Activated CD4-positive, alpha-beta T cell treated with anti-CD3 and anti-CD28 coated beads, Interleukin-2, amount 10 ng/mL, durations not matched to agents 24 days and 14 days (primary cell): Measurements from ENCODE around the gene HPS4. TPM values are rescaled to one million over a fixed set of nuclear protein-coding genes. Genes with fewer than 3 reads are reported as not detected.
"Not testable (repeated sequence)": the region's sequence is repeated elsewhere in the genome, so short reads cannot be mapped to it uniquely, and the experiment has no call there.

Source experiments
- DNase-seq: peaks from one replicate; pipeline ENCODE4 v3.0.0; 2022
- H3K27ac Mint-ChIP-seq: one replicate; pipeline ENCODE4 v1.8.0; 2022; ENCODE audit warnings: mild to moderate bottlenecking, mixed read lengths
- H3K27me3 Mint-ChIP-seq: one replicate; pipeline ENCODE4 v1.8.0; 2022; ENCODE audit warnings: mixed read lengths
- H3K36me3 Mint-ChIP-seq: one replicate; pipeline ENCODE4 v1.8.0; 2022; ENCODE audit warnings: low read depth, mild to moderate bottlenecking, mixed read lengths
- H3K4me1 Mint-ChIP-seq: one replicate; pipeline ENCODE4 v1.8.0; 2021; ENCODE audit warnings: mixed read lengths
- H3K4me3 Mint-ChIP-seq: one replicate; pipeline ENCODE4 v1.8.0; 2022; ENCODE audit warnings: mild to moderate bottlenecking, moderate library complexity, mixed read lengths
- H3K9me3 Mint-ChIP-seq: one replicate; pipeline ENCODE4 v1.8.0; 2021; ENCODE audit warnings: mixed read lengths
- intact Hi-C: fragments of 100-400 bp; cut with micrococcal nuclease; formaldehyde crosslinking; loops from one replicate; pipeline ENCODE4 v1.15.1; 2023
- total RNA-seq: library from RNA; stranded (reverse); gene quantifications from 2 replicates; pipeline ENCODE4 v1.2.3, GENCODE V29; 2022

The HPS4 gene
- total RNA-seq, 1 donor from 2014 or later: 47.0 TPM

GRCh38 chr22:26416670-26417276 is 66.8 kb downstream of the HPS4 start:
- Mint-ChIP-seq H3K4me3 (no peak overlapping the region), H3K27ac (no peak overlapping the region), H3K9me3 (no peaks in the 10 kb centered on the region), H3K36me3 (no peaks in the 10 kb centered on the region), H3K4me1 (peaks cover 3% of the 10 kb centered on the region), H3K27me3 (peaks cover 38% of the 10 kb centered on the region)
- DNase-seq: no peak
- intact Hi-C loops: no loop called here

DNA sequence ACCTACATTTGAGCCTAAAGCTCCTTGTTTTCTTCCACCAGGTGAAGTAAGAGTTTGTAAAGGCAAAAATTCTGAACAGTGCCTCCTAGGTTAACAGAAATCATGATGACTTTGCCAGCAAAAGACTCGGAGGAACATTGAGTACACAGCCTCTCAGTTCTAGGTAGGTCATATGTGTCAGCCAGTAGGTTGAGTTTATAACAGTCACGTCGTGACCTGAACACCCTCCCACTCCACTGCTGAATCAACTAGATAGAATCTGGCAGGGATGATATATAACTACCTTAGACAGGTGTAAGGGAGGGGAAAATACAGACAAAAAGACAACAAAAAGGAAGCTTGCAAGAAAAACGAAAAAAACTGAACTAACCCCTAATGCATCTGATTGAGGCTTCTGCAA is 67.3 kb downstream of the HPS4 start:
- Mint-ChIP-seq H3K27me3 (peaks cover 34% of the 10 kb centered on the region), H3K4me1 (peaks cover 3% of the 10 kb centered on the region), H3K4me3 (no peak overlapping the region), H3K27ac (no peak overlapping the region), H3K36me3 (no peaks in the 10 kb centered on the region), H3K9me3 (no peaks in the 10 kb centered on the region)
- intact Hi-C loops: no loop called here
- no peak for DNase-seq

GRCh38 chr22:26414347-26414746 is 69.2 kb downstream of the HPS4 start:
- intact Hi-C loops: no loop called here
- no peak overlapping the region for H3K27ac Mint-ChIP-seq
- no peak overlapping the region for H3K4me3 Mint-ChIP-seq
- peaks cover 3% of the 10 kb centered on the region for H3K4me1 Mint-ChIP-seq
- H3K9me3 Mint-ChIP-seq: no peaks in the 10 kb centered on the region
- no peaks in the 10 kb centered on the region for H3K36me3 Mint-ChIP-seq
- no peak for DNase-seq
- H3K27me3 Mint-ChIP-seq: peaks cover 30% of the 10 kb centered on the region

DNA sequence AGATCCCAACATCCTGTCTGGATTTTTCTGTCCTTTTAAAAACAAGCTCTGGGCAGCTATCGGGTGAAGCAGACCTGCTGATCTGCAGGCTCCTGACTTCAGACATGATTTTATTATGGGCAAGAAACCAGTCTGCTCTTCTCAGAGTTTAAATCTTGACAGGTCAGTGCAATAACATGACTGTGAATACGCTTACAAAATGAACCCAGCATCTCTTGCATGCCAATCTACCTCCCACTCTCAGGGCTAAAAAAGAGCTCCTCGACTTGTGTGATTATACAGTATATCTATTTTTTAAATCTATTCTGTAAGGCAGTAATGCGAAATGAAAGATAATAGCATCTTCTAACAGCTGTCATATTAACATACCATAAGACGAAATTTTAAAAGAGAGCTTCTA is 73.2 kb downstream of the HPS4 start:
- intact Hi-C loops: no loop called here
- Mint-ChIP-seq H3K9me3 (no peaks in the 10 kb centered on the region), H3K4me1 (no peaks in the 10 kb centered on the region), H3K36me3 (no peaks in the 10 kb centered on the region), H3K27ac (no peak overlapping the region), H3K4me3 (no peak overlapping the region), H3K27me3 (peaks cover 17% of the 10 kb centered on the region)
- no peak for DNase-seq

GRCh38 chr22:26409719-26410335 is 73.8 kb downstream of the HPS4 start:
- intact Hi-C loops: no loop called here
- Mint-ChIP-seq H3K4me1 (peaks cover 1% of the 10 kb centered on the region), H3K27me3 (peaks cover 17% of the 10 kb centered on the region), H3K9me3 (no peaks in the 10 kb centered on the region), H3K27ac (no peak overlapping the region), H3K36me3 (no peaks in the 10 kb centered on the region), H3K4me3 (no peak overlapping the region)
- DNase-seq: no peak

DNA sequence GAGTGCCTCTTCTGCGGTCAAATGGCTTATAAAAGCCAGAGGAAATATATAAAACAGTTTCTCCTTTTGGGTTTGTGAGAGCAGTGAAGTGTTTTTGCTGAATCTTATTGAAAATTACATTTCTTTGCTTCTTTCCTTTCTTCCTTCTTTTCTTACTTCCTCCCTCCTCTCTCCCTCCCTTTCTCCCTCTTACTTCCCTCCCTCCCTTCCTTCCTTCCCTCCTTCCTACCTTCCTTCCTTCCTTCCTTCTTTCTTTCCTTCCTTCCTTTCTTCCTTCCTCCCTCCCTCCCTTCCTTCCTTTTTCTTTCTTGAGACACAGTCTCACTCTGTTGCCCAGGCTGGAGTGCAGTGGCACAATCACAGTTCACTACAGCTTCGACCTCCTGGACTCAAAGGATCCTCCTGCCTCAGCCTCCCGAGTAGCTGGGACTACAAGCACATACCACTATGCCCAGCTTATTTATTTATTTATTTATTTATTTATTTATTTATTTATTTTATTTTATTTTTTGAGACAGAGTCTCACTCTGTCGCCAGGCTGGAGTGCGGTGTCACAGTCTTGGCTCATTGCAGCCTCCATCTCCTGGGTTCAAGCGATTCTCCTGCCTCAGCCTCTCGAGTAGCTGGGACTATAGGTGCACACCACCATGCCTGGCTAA is 74.9 kb downstream of the HPS4 start:
- intact Hi-C loops, H3K4me3 Mint-ChIP-seq, H3K4me1 Mint-ChIP-seq, DNase-seq, H3K9me3 Mint-ChIP-seq, H3K36me3 Mint-ChIP-seq, H3K27ac Mint-ChIP-seq: not testable (repeated sequence)
- H3K27me3 Mint-ChIP-seq: peaks cover 19% of the 10 kb centered on the region

- no peaks in the 10 kb centered on the region for H3K36me3 Mint-ChIP-seq
- no peak overlapping the region for H3K4me3 Mint-ChIP-seq
- peaks cover 12% of the 10 kb centered on the region for H3K4me1 Mint-ChIP-seq
- H3K27ac Mint-ChIP-seq: no peak overlapping the region
- H3K9me3 Mint-ChIP-seq: no peaks in the 10 kb centered on the region
- intact Hi-C loops: no loop called here
- DNase-seq: no peak
- H3K27me3 Mint-ChIP-seq: peaks cover 16% of the 10 kb centered on the region
These were observed 77.5 kb downstream of the HPS4 start for GRCh38 chr22:26406118-26406517.

- intact Hi-C loops: loop anchor here (2.0 kb wide), 1 partner anchor 26 kb away; no protein-coding TSS in a partner anchor
- H3K9me3 Mint-ChIP-seq: no peaks in the 10 kb centered on the region
- peaks cover 12% of the 10 kb centered on the region for H3K4me1 Mint-ChIP-seq
- peaks cover 13% of the 10 kb centered on the region for H3K27me3 Mint-ChIP-seq
- H3K4me3 Mint-ChIP-seq: peak overlapping the region; percentile 11
- H3K36me3 Mint-ChIP-seq: no peaks in the 10 kb centered on the region
- H3K27ac Mint-ChIP-seq: no peak overlapping the region
- DNase-seq: no peak
These were observed 78.6 kb downstream of the HPS4 start for GRCh38 chr22:26404851-26405421.

GRCh38 chr22:26401726-26402125 is 81.9 kb downstream of the HPS4 start:
- Mint-ChIP-seq H3K9me3 (no peaks in the 10 kb centered on the region), H3K27ac (no peak overlapping the region), H3K4me1 (peaks cover 14% of the 10 kb centered on the region), H3K4me3 (no peak overlapping the region), H3K27me3 (peaks cover 7% of the 10 kb centered on the region), H3K36me3 (no peaks in the 10 kb centered on the region)
- no peak for DNase-seq
- intact Hi-C loops: no loop called here

Other genes with a start within 250 kb of the HPS4 start
- gene ASPHD2, start 54.5 kb downstream of the HPS4 start, total RNA-seq: 19.4 and 20.7 TPM in 2 replicates
- gene SRRD, start 94 bp upstream of the HPS4 start, total RNA-seq: 28.1 and 32.4 TPM in 2 replicates
- gene TFIP11, start 28.7 kb upstream of the HPS4 start, total RNA-seq: 51.2 and 56.3 TPM in 2 replicates
- 30.0 and 33.5 TPM in 2 replicates for gene TPST2, start 106.3 kb upstream of the HPS4 start, total RNA-seq
- gene CRYBB1, start 134.2 kb upstream of the HPS4 start, total RNA-seq: not detected in 2 replicates
- gene CRYBA4, start 138.2 kb upstream of the HPS4 start, total RNA-seq: not detected in 2 replicates
- gene MIAT, start 173.8 kb upstream of the HPS4 start, total RNA-seq: 38.4 and 42.3 TPM in 2 replicates